Measurements from ENCODE around the gene PTGER3.

Gene PTGER3

DNA sequence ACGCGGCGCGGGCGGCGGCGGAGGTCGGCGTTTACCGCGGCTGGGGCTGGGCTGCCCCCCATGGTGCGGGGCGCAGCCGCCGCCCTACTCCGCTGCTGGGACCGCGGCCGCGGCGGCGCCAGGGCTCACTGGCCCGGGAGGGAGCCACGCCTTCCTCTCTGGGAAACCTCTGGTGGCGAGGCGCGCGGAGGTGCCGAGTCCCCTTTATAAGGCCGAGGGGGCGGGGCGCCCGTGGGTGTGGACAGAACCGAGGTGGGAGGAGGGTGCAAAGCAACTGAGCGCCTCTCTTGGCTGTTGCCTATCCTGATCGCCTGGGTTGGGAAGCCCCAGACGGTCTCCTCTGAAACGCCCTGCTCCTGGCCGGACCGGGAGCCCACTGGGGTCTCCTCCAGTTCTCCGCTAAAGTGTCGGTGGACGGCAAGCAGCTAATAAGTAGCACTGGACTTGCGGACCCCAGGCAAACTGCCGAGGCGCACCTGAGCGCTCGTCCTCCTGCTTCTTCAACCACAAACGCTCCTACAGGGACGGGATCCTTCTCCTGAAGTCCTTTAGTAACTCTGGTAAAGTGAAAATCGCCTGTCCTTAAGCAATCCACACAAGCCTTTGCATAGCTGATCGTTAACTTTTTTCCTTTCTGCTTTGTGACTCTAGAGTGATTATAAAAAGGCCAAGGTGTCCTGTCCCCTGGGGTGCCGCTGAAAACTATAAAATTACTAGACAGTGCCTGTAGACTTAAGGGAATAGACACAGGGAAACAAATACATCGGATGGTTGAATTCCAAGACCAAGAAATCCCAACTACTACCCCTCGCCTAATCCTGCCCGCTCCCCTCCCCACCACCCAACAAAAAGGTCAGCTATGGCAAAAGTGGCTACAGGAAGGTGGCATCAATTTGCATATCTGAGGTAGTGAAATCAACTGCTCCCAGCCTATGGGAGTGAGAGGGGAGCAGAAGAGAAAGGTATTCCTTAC is at the start of gene PTGER3:
Gene PTGER3 (minus strand): TSS at position 182 of the 973 bp plus-strand sequence. CDS start 239 bp downstream, outside the sequence.
- DNase-seq: peak; percentile 36 to 46

DNA sequence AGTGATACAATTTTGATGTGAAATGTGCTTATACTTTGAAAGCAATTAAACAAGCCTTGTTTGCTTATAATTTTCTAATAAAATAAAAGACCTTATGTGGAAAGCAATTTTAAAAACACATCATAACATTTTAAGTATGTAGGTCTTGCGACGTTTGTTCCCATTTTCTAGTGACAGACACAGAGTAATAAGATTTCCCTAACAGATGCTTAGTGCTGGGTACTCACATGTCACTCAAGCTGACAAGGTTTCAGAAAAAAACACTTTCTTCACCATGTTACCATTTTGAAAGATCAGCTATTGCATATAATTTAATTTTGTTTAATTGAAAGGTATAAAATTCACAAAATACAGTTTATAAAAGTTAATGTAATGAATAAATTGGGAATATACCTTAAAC is 47.3 kb upstream of the PTGER3 start:
- DNase-seq: no peak

GRCh38 chr1:71093938-71094337 is 46.3 kb upstream of the PTGER3 start:
- no peak for DNase-seq

GRCh38 chr1:71089536-71090270 is 42.1 kb upstream of the PTGER3 start:
- DNase-seq: no peak

GRCh38 chr1:71088645-71089287 is 41.1 kb upstream of the PTGER3 start:
- no peak for DNase-seq

GRCh38 chr1:71087713-71088112 is 40.1 kb upstream of the PTGER3 start:
- no peak for DNase-seq

- no peak for DNase-seq
Measured at GRCh38 chr1:71087060-71087459, 39.4 kb upstream of the PTGER3 start.

- no peak for DNase-seq
Measured at GRCh38 chr1:71086331-71086730, 38.7 kb upstream of the PTGER3 start.

DNA sequence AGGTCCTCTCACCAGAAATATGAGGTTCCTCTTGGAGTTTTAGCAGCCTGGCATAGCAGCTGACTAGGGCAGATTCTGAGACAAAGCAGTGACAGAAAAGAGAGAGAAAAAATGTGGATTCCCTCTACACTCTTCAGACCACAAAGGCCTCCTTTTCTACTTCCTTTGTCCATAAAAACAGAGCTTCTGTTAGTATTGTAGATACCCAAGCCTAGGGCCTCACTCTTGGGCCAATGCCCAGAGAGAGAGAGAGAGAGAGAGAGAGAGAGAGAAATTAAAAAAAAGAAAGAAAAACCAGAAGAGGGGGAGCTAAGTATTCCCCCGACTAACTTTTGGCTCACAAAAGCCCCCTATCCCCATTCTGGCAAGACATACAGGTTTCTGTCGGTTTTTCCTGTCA is 35.7 kb upstream of the PTGER3 start:
- no peak for DNase-seq

DNA sequence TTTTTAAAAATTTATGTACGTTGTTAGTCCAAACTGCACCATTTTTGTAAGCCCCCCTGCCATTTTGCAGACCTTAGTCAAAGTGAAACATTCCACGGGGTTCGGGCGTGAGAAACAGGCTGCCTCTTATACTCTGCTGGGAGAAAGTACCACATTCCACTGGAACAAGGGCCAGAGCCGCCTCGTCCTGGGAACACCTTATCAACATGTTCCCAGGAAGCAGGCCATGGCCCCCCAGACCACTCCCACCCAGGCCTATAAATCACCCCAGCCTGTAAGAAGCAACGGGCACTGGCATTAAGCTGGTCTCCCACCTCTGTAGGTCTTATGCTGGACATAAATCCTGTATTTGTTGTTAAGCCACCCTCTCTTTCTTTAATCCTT is 34.1 kb upstream of the PTGER3 start:
- no peak for DNase-seq

GRCh38 chr1:71080739-71081696 is 33.4 kb upstream of the PTGER3 start, which contains the start of gene ZRANB2:
TSS of gene ZRANB2 (minus strand) at chr1:71081035. CDS start at chr1:71080995, 40 bp downstream.
- peak; percentile 92 for DNase-seq

DNA sequence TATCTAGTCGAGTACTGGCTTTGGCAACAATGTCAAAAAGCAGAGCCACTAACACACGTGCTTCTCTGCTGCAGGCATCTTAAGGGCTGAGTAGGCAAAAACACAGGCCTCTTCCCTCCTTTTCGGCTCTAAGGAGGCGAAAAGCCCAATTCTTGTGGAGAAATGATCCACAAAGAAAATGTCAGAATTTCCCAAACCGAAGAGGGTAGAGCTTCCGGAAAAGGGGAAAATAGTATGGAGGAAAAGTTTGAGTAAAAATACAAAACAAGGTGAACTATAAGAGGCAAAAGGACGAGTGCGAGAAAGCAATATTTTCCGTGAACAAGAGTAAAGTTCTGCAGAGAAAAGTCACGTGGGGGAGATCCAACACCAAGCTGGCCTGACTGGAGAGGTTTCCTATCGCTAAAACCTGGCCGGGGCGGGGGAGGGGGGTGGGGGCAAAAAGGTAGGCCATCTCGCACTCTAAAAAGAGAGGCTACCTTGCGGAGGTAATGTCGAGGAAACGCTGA is 32.7 kb upstream of the PTGER3 start:
- DNase-seq: no peak

GRCh38 chr1:71074681-71075080 is 27.1 kb upstream of the PTGER3 start:
- no peak for DNase-seq

DNA sequence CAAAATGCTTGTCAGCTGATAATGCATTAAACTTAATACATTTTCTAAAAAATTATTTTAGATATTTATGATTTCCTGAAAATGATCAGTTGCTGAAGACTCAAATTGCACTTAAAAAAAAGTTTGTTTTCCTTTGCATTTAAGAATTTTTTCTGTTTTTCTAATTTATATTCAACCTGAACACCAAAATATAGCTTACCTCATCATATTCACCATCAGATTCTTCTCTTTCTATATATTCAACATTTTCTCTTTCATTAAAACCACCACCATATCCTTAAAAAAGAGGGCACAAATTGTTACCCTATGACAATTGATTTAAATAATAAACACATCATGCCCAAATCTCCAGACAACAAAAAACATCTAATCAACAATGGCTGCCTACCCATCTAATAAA is 24.7 kb upstream of the PTGER3 start:
- no peak for DNase-seq

DNA sequence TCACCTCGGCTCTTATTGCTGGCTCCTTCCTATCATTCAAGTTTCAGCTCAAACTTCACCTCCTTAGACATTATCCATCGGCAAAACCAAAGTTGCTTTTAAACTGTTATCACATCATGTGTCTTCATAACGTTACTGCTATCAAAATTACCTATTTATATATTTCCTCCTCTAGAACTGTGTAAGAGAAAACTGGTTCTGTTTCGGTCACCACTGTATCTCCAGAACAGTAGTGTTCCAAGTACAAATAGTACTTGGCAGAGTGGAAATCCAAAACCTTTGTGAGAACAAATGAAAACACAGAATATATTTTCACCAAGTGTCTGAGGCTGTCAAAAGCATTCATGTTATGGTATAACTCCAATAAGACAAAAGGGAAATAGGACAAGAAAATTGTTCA is 24.1 kb upstream of the PTGER3 start:
- DNase-seq: no peak

DNA sequence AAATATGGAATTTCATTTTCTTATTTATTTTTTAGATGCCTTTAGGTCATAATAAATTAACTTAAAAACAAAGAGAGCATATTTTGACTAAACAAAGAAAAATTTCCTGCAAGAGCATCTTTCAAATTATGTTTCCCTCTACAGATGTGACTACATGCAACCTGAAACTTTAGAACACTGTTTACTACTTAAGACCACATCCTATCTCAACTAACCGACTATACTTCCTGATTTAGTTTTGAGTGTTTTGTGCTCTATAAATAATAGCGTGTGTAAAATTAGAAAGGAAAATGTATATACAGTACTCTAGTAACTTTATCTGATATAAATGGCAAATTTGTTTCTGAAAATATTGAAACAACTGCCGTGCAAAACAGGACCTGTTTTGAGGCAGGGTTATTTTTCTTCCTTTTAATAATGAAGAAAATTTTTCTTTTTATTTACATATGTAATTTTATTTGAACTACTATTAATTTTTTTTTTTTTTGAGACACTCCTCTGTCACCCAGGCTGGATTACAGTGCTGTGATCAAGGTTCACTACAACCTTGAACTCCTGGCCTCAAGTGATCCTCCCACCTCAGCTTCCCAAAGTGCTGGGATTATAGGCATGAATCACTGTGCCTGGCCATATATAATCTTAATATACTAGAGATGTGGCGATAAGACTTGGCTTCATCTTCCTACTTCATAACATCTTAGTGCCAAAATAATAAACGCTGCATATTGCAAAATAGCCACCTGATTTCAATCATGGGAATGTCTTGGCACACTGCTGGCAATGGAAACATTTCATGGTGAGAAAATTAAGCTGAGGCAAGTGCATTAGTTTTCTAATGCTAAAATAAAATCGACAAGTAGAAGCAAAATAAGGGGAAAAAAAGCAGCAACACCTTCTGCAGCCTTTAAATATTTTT is 21.0 kb upstream of the PTGER3 start:
- no peak for DNase-seq

DNA sequence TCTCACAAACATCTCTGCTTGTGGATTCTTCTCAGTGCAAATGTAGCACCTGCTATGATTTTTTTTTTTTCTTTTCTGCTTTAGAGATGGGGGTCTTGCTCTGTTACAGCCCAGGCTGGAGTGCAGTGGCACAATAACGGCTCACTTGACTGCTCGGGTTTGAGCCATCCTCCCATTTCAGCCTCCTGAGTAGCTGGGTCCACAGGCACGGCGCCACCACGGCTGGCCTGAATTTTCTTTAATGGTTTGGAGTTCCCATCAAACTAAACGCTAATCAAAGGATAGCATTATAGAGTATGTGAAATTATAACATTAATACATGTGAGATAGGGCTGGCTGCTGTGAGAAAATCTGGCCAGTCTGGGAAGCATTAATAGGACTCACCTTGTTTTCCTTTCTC is 7.2 kb upstream of the PTGER3 start:
- DNase-seq: no peak

GRCh38 chr1:71054281-71054731 is 6.7 kb upstream of the PTGER3 start:
- no peak for DNase-seq

GRCh38 chr1:71053758-71054157 is 6.1 kb upstream of the PTGER3 start:
- DNase-seq: no peak

DNA sequence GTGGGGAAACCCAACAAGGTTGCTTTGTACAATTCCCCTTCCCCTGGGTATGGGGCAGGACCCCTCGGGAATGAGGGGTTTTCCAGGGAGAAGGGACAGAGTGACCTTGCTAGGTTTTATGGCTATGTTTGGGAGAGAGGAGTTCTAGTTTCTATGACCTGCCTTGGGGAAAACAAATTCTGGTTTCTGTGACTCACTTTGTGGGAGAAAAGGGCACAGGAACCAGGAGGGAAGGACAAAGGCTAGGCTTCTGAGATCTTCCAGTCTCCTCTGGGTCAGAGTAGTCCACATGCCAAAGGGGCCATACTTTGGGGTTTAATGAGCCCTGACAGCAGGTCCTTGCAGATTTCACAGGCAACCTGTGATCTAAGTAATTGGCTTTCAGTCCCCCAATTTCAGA is 5.5 kb upstream of the PTGER3 start:
- no peak for DNase-seq
